Measurements from ENCODE around the gene LIN9. TPM values are rescaled to one million over a fixed set of nuclear protein-coding genes. Genes with fewer than 3 reads are reported as not detected.

LIN9 gene
- total and polyA plus RNA-seq, 2 of the 8 experiments (the other 6 are each of a cell fraction or from before 2014, with no cell fraction given): 5.6 to 12.6 TPM

- no peak for TF ChIP-seq CTCF (IDR thresholded peaks at IDR 0.05; ENCODE audit: control extremely low read depth in 1 of 3, insufficient read depth in 1 of 3, low read depth in 1 of 3, low read length in 3 of 3)
- no peak for TF ChIP-seq CHD1 (IDR thresholded peaks at IDR 0.05; ENCODE audit: low read depth, low read length)
- no peak for TF ChIP-seq SIRT6 (IDR thresholded peaks at IDR 0.05; ENCODE audit: low read length)
- no peak for TF ChIP-seq USF2 (IDR thresholded peaks at IDR 0.05; ENCODE audit: low read length)
- TF ChIP-seq EZH2 (IDR thresholded peaks at IDR 0.05; ENCODE audit: low read depth, low read length, severe bottlenecking): no peak
- TF ChIP-seq BRCA1 (IDR thresholded peaks at IDR 0.05; ENCODE audit: low read depth, low read length): no peak
- no peak for TF ChIP-seq CHD7 (IDR thresholded peaks at IDR 0.05; ENCODE audit: insufficient replicate concordance, low read length)
- no peak for TF ChIP-seq SP1 (IDR thresholded peaks at IDR 0.05; ENCODE audit: low read depth, low read length)
These were observed 720 bp downstream of the LIN9 start (continued) for GRCh38 chr1:226308166-226308722.

Measured in H1 (cell line).